Upper lobe of left lung (tissue), 6 donors: ENCODE results near the gene STX11. TPM values are rescaled to one million over a fixed set of nuclear protein-coding genes. Genes with fewer than 3 reads are reported as not detected.

ENCODE experiments used
- ATAC-seq, 2 donors: fragments of 200-7000 bp; cut with Tn5 transposase; one replicate each; pipeline ENCODE4 v1.9.1; 2022; ENCODE audit warnings: mild to moderate bottlenecking in 2 of 2, moderate library complexity in 2 of 2; ENCODE audit not compliant: low FRiP score in 2 of 2
- DNase-seq, 2 donors: peaks; one replicate each; pipeline ENCODE4 v3.0.0-alpha.2; 2019 to 2020
- H3K27ac ChIP-seq, 4 donors: fragments of 200-600 bp; sonication (generic); one replicate each; pipeline ENCODE4 v1.5.1; 2016 to 2019
- H3K27me3 ChIP-seq, 4 donors: fragments of 200-600 bp; sonication (generic); one replicate each; pipeline ENCODE4 v1.5.1; 2017 to 2019
- H3K36me3 ChIP-seq, 4 donors: fragments of 200-600 bp; sonication (generic); one replicate each; pipeline ENCODE4 v1.5.1; 2016 to 2019
- H3K4me1 ChIP-seq, 4 donors: fragments of 200-600 bp; sonication (generic); one replicate each; pipeline ENCODE4 v1.5.1; 2018 to 2019
- H3K4me3 ChIP-seq, 4 donors: fragments of 200-600 bp; sonication (generic); one replicate each; pipeline ENCODE4 v1.5.1; 2017 to 2019; ENCODE audit warnings: mild to moderate bottlenecking in 2 of 4, moderate library complexity in 1 of 4
- H3K9me3 ChIP-seq, 4 donors: fragments of 200-600 bp; sonication (generic); one replicate each; pipeline ENCODE4 v1.5.1; 2018 to 2019
- EP300 ChIP-seq, 4 donors: sonication (generic); formaldehyde crosslinking; IDR thresholded peaks; one replicate each; pipeline ENCODE4 v1.5.1; 2017; ENCODE audit warnings: antibody characterized with exemption in 4 of 4, control low read depth in 2 of 4
- POLR2A ChIP-seq, 4 donors: fragments of 450-650 bp; IDR thresholded peaks; one replicate each; pipeline ENCODE4 v1.5.1; 2016 to 2017; ENCODE audit warnings: antibody characterized with exemption in 4 of 4, mild to moderate bottlenecking in 2 of 4
- POLR2AphosphoS5 ChIP-seq, 2 donors: sonication (generic); formaldehyde crosslinking; IDR thresholded peaks; one replicate each; pipeline ENCODE4 v1.5.1; 2017; ENCODE audit warnings: antibody characterized with exemption in 2 of 2
- WGBS, 2 donors: methylation state at CpG; one replicate each; pipeline ENCODE4 v1.1.5; 2017 to 2018; 5-methylcytosine and 5-hydroxymethylcytosine counted together
- total RNA-seq, 6 donors: library from RNA; depleted of rRNA in 4 of 6; stranded (reverse); fragments of >200 nt in 4 of 6; gene quantifications; one replicate each; pipeline versions ENCODE4 v1.1.0 to v1.2.1, GENCODE V29; 2016 to 2021
- TF ChIP-seq, protein P1 (sequence below), 6 experiments: fragments of 450-650 bp in 4 of 6; fragments of 200-600 bp in 2 of 6; sonication (generic) in 2 of 6; IDR thresholded peaks; one replicate each; pipeline ENCODE4 v1.5.1; 2016 to 2019; ENCODE audit warnings: antibody characterized with exemption in 6 of 6
- donor health status: DM: no; HTN: no; CAD: no; lungs with moderate emphysema.
- donor health status: DM: no; HTN: yes; CAD: no; lungs with severe emphysema.

Gene STX11
- total RNA-seq, 6 donors from 2014 or later: 47.9 to 134 (median 75.5) TPM

GRCh38 chr6:144106206-144106605 lies 44.1 kb upstream of the STX11 start:
- peaks cover 0 to 14% (median 5%) of the 10 kb centered on the region in 4 donors for H3K4me1 ChIP-seq
- peak; percentile 33 to 86 for ATAC-seq
- DNase-seq: peak in 1 of 2 donors; percentile 50
- 60 to 72% methylated on average over 1 of the region's 1 CpG for WGBS, 2 donors
- peak overlapping the region in 3 of 4 donors; percentile 20 to 51 (median 46) for H3K27ac ChIP-seq
- no peak overlapping the region for H3K4me3 ChIP-seq
- no peaks in the 10 kb centered on the region for H3K27me3 ChIP-seq
- H3K9me3 ChIP-seq: no peaks in the 10 kb centered on the region
- no peaks in the 10 kb centered on the region for H3K36me3 ChIP-seq
- TF ChIP-seq POLR2AphosphoS5 (IDR thresholded peaks at IDR 0.05) (peak; percentile 19 to 54), POLR2A (IDR thresholded peaks at IDR 0.05) (no peak), EP300 (IDR thresholded peaks at IDR 0.05) (peak in 2 of 4 donors; percentile 42 to 76)
- TF ChIP-seq, protein P1, sequence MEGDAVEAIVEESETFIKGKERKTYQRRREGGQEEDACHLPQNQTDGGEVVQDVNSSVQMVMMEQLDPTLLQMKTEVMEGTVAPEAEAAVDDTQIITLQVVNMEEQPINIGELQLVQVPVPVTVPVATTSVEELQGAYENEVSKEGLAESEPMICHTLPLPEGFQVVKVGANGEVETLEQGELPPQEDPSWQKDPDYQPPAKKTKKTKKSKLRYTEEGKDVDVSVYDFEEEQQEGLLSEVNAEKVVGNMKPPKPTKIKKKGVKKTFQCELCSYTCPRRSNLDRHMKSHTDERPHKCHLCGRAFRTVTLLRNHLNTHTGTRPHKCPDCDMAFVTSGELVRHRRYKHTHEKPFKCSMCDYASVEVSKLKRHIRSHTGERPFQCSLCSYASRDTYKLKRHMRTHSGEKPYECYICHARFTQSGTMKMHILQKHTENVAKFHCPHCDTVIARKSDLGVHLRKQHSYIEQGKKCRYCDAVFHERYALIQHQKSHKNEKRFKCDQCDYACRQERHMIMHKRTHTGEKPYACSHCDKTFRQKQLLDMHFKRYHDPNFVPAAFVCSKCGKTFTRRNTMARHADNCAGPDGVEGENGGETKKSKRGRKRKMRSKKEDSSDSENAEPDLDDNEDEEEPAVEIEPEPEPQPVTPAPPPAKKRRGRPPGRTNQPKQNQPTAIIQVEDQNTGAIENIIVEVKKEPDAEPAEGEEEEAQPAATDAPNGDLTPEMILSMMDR (IDR thresholded peaks at IDR 0.05): no peak

DNA sequence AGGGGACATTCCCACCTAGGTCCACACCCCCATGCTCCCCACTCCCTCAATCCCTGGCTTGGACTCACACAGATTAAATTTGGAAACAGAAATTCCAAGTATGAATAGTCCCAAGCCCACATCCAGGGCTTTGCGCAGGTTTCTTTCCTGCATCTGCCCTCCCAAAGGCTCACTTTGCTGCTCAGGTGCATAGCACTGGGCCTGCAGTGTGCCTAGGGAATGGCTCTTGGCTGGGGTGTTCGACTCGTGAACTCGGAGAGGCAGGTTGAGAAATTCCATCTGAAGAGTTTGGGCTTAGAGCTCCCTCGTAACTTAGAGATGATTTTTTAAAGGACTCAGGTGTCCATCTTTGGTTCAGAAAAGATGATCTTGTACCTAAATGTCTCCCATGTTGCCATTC lies 40.1 kb upstream of the STX11 start:
- ATAC-seq: peak in 1 of 2 donors; percentile 21
- no peaks in the 10 kb centered on the region for H3K27me3 ChIP-seq
- no peak overlapping the region for H3K4me3 ChIP-seq
- DNase-seq: peak in 1 of 2 donors; percentile 46
- H3K9me3 ChIP-seq: no peaks in the 10 kb centered on the region
- TF ChIP-seq EP300 (IDR thresholded peaks at IDR 0.05): no peak
- H3K27ac ChIP-seq: peak overlapping the region; percentile 35 to 80 (median 54)
- H3K4me1 ChIP-seq: peaks cover 0 to 14% (median 2%) of the 10 kb centered on the region in 4 donors
- H3K36me3 ChIP-seq: no peaks in the 10 kb centered on the region
- WGBS, 2 donors: 71% methylated on average over 5 of the region's 5 CpGs

DNA sequence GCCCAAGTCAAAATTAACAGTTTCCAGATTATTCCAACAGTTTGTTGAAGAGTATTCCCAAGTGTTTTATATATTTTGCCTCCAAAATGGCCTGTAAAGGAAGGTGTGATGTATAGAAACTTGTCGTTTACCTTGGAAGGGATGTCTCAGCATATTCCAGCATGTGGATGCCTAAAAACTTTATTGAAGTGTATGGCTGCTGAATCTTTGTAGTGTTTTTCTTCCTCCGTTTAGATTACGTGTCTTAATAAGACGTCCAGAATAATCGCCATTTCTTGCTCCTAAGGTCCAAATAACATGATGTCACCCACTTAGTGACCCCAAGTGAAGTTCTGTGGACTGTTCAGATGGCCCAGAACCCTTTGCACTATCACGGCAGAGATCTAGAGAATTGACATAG lies 37.0 kb upstream of the STX11 start:
- no peaks in the 10 kb centered on the region for H3K9me3 ChIP-seq
- H3K36me3 ChIP-seq: no peaks in the 10 kb centered on the region
- ATAC-seq (no peak), DNase-seq (no peak)
- TF ChIP-seq EP300 (IDR thresholded peaks at IDR 0.05) (no peak), POLR2AphosphoS5 (IDR thresholded peaks at IDR 0.05) (no peak), POLR2A (IDR thresholded peaks at IDR 0.05) (no peak)
- TF ChIP-seq, protein P1 (IDR thresholded peaks at IDR 0.05): no peak
- H3K4me1 ChIP-seq: peaks cover 0 to 5% (median 0%) of the 10 kb centered on the region in 4 donors
- no peak overlapping the region for H3K27ac ChIP-seq
- no peak overlapping the region for H3K4me3 ChIP-seq
- WGBS, 2 donors: 95% methylated on average over 6 of the region's 6 CpGs
- H3K27me3 ChIP-seq: no peaks in the 10 kb centered on the region

DNA sequence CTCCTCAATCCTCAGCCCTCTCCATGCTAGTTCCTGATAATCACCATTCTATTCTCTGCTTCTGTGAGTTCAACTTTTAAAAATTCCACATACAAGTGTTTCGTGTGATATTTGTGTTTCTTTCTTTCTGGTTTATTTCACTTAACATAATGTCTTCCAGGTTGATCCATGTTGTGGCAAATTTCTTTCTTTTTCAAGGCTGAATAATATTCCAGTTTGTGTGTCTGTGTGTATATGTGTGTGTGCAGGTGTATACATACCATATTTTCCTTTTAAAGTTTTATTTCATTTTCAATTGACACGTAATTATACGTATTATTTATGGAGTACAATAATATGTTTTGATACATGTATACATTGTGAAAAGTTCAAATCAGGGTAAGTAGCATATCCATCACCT lies 35.1 kb upstream of the STX11 start:
- no peak for DNase-seq
- H3K27ac ChIP-seq: no peak overlapping the region
- H3K27me3 ChIP-seq: no peaks in the 10 kb centered on the region
- TF ChIP-seq EP300 (IDR thresholded peaks at IDR 0.05) (no peak), POLR2A (IDR thresholded peaks at IDR 0.05) (no peak), POLR2AphosphoS5 (IDR thresholded peaks at IDR 0.05) (no peak)
- TF ChIP-seq, protein P1 (IDR thresholded peaks at IDR 0.05): no peak
- no peaks in the 10 kb centered on the region for H3K9me3 ChIP-seq
- no peak overlapping the region for H3K4me3 ChIP-seq
- ATAC-seq: no peak
- H3K36me3 ChIP-seq: no peaks in the 10 kb centered on the region
- WGBS, 2 donors: 96 to 97% methylated on average over 3 of the region's 3 CpGs
- H3K4me1 ChIP-seq: peaks cover 0 to 1% (median 0%) of the 10 kb centered on the region in 4 donors

- DNase-seq: peak in 1 of 2 donors; percentile 15
- Histone ChIP-seq H3K4me1 (no peaks in the 10 kb centered on the region), H3K27ac (no peak overlapping the region), H3K36me3 (no peaks in the 10 kb centered on the region), H3K4me3 (no peak overlapping the region), H3K9me3 (no peaks in the 10 kb centered on the region), H3K27me3 (no peaks in the 10 kb centered on the region)
- ATAC-seq: no peak
- TF ChIP-seq EP300 (IDR thresholded peaks at IDR 0.05) (no peak), POLR2A (IDR thresholded peaks at IDR 0.05) (no peak), POLR2AphosphoS5 (IDR thresholded peaks at IDR 0.05) (no peak)
- TF ChIP-seq, protein P1 (IDR thresholded peaks at IDR 0.05): no peak
- 95 to 98% methylated on average over 5 of the region's 5 CpGs for WGBS, 2 donors
These were observed 30.9 kb upstream of the STX11 start for GRCh38 chr6:144119376-144119775.
